C4-2B (cell line): ENCODE results near the gene MATCAP1.

ENCODE experiments used
- ZFX ChIP-seq: fragments of 450-650 bp; IDR thresholded peaks from 2 replicates; pipeline ENCODE4 v1.6.1; 2017
- TF ChIP-seq, protein P1 (sequence below): fragments of 450-650 bp; conservative IDR thresholded peaks from 2 replicates; pipeline ENCODE4 v1.5.1; 2017; ENCODE audit warnings: mild to moderate bottlenecking

DNA sequence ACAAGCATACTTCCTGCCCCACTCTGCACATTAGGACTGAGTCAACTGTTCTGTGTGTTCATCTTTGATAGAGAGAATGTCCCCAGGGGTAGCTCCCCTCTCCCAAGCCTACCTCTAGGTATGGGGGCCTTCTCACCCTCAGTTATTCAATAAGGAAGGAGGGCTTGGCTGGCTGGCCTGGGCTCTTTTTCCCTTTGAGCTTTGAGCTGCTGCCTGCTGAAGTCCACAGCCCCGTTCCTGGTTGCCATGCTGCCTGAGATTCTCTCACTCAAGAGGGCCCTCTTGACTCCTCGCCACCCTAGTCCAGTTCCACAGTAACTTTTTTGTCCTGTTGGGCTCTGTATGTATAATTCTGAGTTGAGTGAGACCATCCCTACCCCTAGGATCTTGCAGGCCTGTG, 38.0 kb downstream of the MATCAP1 start:
- TF ChIP-seq, protein P1, sequence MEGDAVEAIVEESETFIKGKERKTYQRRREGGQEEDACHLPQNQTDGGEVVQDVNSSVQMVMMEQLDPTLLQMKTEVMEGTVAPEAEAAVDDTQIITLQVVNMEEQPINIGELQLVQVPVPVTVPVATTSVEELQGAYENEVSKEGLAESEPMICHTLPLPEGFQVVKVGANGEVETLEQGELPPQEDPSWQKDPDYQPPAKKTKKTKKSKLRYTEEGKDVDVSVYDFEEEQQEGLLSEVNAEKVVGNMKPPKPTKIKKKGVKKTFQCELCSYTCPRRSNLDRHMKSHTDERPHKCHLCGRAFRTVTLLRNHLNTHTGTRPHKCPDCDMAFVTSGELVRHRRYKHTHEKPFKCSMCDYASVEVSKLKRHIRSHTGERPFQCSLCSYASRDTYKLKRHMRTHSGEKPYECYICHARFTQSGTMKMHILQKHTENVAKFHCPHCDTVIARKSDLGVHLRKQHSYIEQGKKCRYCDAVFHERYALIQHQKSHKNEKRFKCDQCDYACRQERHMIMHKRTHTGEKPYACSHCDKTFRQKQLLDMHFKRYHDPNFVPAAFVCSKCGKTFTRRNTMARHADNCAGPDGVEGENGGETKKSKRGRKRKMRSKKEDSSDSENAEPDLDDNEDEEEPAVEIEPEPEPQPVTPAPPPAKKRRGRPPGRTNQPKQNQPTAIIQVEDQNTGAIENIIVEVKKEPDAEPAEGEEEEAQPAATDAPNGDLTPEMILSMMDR: no peak
- no peak for TF ChIP-seq ZFX
